GM19372 (cell line): ENCODE data around the gene MYPN.
"Not testable (repeated sequence)": the region's sequence is repeated elsewhere in the genome, so short reads cannot be mapped to it uniquely, and the experiment has no call there.

Source experiments
- ATAC-seq: cut with Tn5 transposase; IDR thresholded peaks from one replicate; pipeline ENCODE4 v1.9.1; 2021; ENCODE audit warnings: mild to moderate bottlenecking, low read depth, moderate library complexity; ENCODE audit not compliant: unreplicated experiment

MYPN gene

GRCh38 chr10:68109331-68109730, at the start of gene MYPN:
TSS of gene MYPN (plus strand) at chr10:68109488. CDS start at chr10:68121439, 11,951 bp downstream.
- no peak for ATAC-seq

- ATAC-seq = no peak
These were observed 42.3 kb upstream of the MYPN start for GRCh38 chr10:68067029-68067428.

GRCh38 chr10:68067508-68067907, 41.8 kb upstream of the MYPN start:
- ATAC-seq = no peak

GRCh38 chr10:68073631-68074030, 35.7 kb upstream of the MYPN start:
- no peak for ATAC-seq

GRCh38 chr10:68074031-68074774, 35.1 kb upstream of the MYPN start:
- no peak for ATAC-seq

- peak; percentile 84 for ATAC-seq
These were observed 34.3 kb upstream of the MYPN start, which contains the start of gene HERC4 for GRCh38 chr10:68074775-68075549. TSS of gene HERC4 (minus strand) at chr10:68075283. CDS start at chr10:68073108, 2,175 bp downstream.

GRCh38 chr10:68075550-68076004, 33.7 kb upstream of the MYPN start:
- ATAC-seq = no peak

- ATAC-seq = not testable (repeated sequence)
These were observed 33.2 kb upstream of the MYPN start for GRCh38 chr10:68076081-68076480.

GRCh38 chr10:68077026-68077425, 32.3 kb upstream of the MYPN start:
- ATAC-seq = no peak

- ATAC-seq = no peak
These were observed 29.9 kb upstream of the MYPN start for GRCh38 chr10:68079434-68079833.

GRCh38 chr10:68080853-68081431, 28.3 kb upstream of the MYPN start:
- ATAC-seq = no peak

- no peak for ATAC-seq
These were observed 27.4 kb upstream of the MYPN start for GRCh38 chr10:68081916-68082315.

- no peak for ATAC-seq
These were observed 26.4 kb upstream of the MYPN start for GRCh38 chr10:68082872-68083271.

GRCh38 chr10:68083953-68084352, 25.3 kb upstream of the MYPN start:
- no peak for ATAC-seq

GRCh38 chr10:68084469-68084868, 24.8 kb upstream of the MYPN start:
- ATAC-seq = no peak

GRCh38 chr10:68086011-68086410, 23.3 kb upstream of the MYPN start:
- ATAC-seq = no peak

- no peak for ATAC-seq
These were observed 22.2 kb upstream of the MYPN start for GRCh38 chr10:68086910-68087684.

- ATAC-seq = no peak
These were observed 21.4 kb upstream of the MYPN start for GRCh38 chr10:68087685-68088401.

- no peak for ATAC-seq
These were observed 20.5 kb upstream of the MYPN start for GRCh38 chr10:68088740-68089139.

- ATAC-seq = no peak
These were observed 18.7 kb upstream of the MYPN start for GRCh38 chr10:68090586-68090985.
